GM19372 (cell line): ENCODE measurements around the gene CDYL.

Experiments used
- ATAC-seq: cut with Tn5 transposase; IDR thresholded peaks from one replicate; pipeline ENCODE4 v1.9.1; 2021; ENCODE audit warnings: mild to moderate bottlenecking, low read depth, moderate library complexity; ENCODE audit not compliant: unreplicated experiment

The CDYL gene

GRCh38 chr6:4953440-4953839 is 177.2 kb downstream of the CDYL start:
- ATAC-seq = no peak

GRCh38 chr6:4956625-4957024 is 180.4 kb downstream of the CDYL start:
- ATAC-seq = no peak

- ATAC-seq = no peak
These were observed 181.5 kb downstream of the CDYL start for GRCh38 chr6:4957521-4958231.

- ATAC-seq = no peak
These were observed 182.4 kb downstream of the CDYL start for GRCh38 chr6:4958624-4959023.

GRCh38 chr6:4961322-4962168 is 185.3 kb downstream of the CDYL start:
- ATAC-seq = no peak

- no peak for ATAC-seq
These were observed 186.7 kb downstream of the CDYL start for GRCh38 chr6:4962905-4963304.

- ATAC-seq = no peak
These were observed 188.7 kb downstream of the CDYL start for GRCh38 chr6:4964675-4965561.

GRCh38 chr6:4965562-4966389 is 189.6 kb downstream of the CDYL start:
- ATAC-seq = no peak

GRCh38 chr6:4967301-4968030 is 191.3 kb downstream of the CDYL start:
- ATAC-seq = no peak

- ATAC-seq = no peak
These were observed 193.5 kb downstream of the CDYL start for GRCh38 chr6:4969609-4970285.

GRCh38 chr6:4970739-4971395 is 194.7 kb downstream of the CDYL start:
- ATAC-seq = no peak

- ATAC-seq = no peak
These were observed 195.6 kb downstream of the CDYL start for GRCh38 chr6:4971851-4972250.

GRCh38 chr6:4972438-4972837 is 196.2 kb downstream of the CDYL start:
- no peak for ATAC-seq

GRCh38 chr6:4973415-4973814 is 197.2 kb downstream of the CDYL start:
- ATAC-seq = no peak

- ATAC-seq = no peak
These were observed 198.0 kb downstream of the CDYL start for GRCh38 chr6:4973982-4974745.

- ATAC-seq = no peak
These were observed 198.8 kb downstream of the CDYL start for GRCh38 chr6:4974962-4975361.

GRCh38 chr6:4975506-4975905 is 199.3 kb downstream of the CDYL start:
- ATAC-seq = no peak

- no peak for ATAC-seq
These were observed 201.3 kb downstream of the CDYL start for GRCh38 chr6:4977468-4977867.
